BJ (cell line): ENCODE results near the gene BDKRB1. TPM values are rescaled to one million over a fixed set of nuclear protein-coding genes. Genes with fewer than 3 reads are reported as not detected.

Experiments used
- CTCF ChIA-PET: fragments of 350-600 bp; formaldehyde crosslinking; extraction: SDS; loops from one replicate; lab custom pipeline; 2021; ENCODE audit warnings: antibody characterized with exemption, inconsistent platforms; lab: Yijun Ruan, JAX
- POLR2A ChIA-PET: fragments of 300-600 bp; sonication (Branson Sonifier 250); formaldehyde crosslinking; extraction: SDS; loops from one replicate; lab custom pipeline; 2021; ENCODE audit warnings: antibody characterized with exemption; lab: Charles Lee
- DNase-seq: peaks from one replicate; pipeline ENCODE4 v3.0.0-alpha.2; 2011; ENCODE audit warnings: low read depth
- H3K27me3 ChIP-seq: 2 replicates; pipeline ENCODE4 v1.6.0; 2011; ENCODE audit warnings: low read length; ENCODE audit not compliant: control insufficient read depth, insufficient read depth
- H3K36me3 ChIP-seq: 2 replicates; pipeline ENCODE4 v1.5.1; 2011; ENCODE audit warnings: low read length; ENCODE audit not compliant: control insufficient read depth, insufficient read depth
- H3K4me3 ChIP-seq: 2 replicates; pipeline ENCODE4 v1.5.1; 2011; ENCODE audit warnings: low read depth, mild to moderate bottlenecking, control low read depth, low read length
- polyA plus RNA-seq: library from polyadenylated mRNA; depleted of rRNA; stranded (reverse); fragments of >200 nt; gene quantifications from 2 replicates; pipeline ENCODE4 v1.2.3, GENCODE V29; 2011
- TF ChIP-seq, protein P1 (sequence below): IDR thresholded peaks from 2 replicates; pipeline ENCODE4 v1.5.1; 2011; ENCODE audit warnings: low read depth, mild to moderate bottlenecking, control low read depth, inconsistent platforms, low read length, moderate library complexity; ENCODE audit not compliant: insufficient read depth

BDKRB1 gene
- polyA plus RNA-seq, 1 experiment, result 3.8 TPM

DNA sequence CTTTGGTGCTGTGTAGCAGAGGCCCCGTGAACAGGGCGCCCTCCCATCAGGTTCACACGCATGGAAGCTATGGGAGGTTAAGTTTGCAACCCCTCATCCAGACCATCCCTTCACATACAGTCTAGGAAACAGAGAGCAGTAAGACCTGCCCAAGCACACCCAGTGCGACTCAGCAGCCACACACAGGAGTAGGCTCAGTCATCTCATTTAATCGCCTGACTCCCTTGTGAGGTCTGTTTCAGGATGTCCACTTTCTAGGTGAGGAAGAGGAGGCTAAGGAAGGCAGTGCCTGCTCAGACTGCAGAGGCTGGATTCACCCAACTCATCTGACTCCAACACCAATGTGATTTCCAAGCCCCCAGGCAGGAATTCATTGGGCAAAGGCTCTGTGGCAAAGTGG, 11.9 kb downstream of the BDKRB1 start:
- CTCF ChIA-PET, result interaction anchor here (0.8 to 1.1 kb wide), 2 partner anchors 9 to 167 kb away, joined by 3 to 7 read pairs; no protein-coding TSS in a partner anchor
- DNase-seq, result no peak
- POLR2A ChIA-PET, result no interaction called here
- no peaks in the 10 kb centered on the region; the same call in 1 of the 2 replicates for H3K36me3 ChIP-seq
- TF ChIP-seq, protein P1, sequence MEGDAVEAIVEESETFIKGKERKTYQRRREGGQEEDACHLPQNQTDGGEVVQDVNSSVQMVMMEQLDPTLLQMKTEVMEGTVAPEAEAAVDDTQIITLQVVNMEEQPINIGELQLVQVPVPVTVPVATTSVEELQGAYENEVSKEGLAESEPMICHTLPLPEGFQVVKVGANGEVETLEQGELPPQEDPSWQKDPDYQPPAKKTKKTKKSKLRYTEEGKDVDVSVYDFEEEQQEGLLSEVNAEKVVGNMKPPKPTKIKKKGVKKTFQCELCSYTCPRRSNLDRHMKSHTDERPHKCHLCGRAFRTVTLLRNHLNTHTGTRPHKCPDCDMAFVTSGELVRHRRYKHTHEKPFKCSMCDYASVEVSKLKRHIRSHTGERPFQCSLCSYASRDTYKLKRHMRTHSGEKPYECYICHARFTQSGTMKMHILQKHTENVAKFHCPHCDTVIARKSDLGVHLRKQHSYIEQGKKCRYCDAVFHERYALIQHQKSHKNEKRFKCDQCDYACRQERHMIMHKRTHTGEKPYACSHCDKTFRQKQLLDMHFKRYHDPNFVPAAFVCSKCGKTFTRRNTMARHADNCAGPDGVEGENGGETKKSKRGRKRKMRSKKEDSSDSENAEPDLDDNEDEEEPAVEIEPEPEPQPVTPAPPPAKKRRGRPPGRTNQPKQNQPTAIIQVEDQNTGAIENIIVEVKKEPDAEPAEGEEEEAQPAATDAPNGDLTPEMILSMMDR, result no peak
- H3K4me3 ChIP-seq, result no peak overlapping the region
- no peaks in the 10 kb centered on the region for H3K27me3 ChIP-seq

- Histone ChIP-seq H3K4me3 (no peak overlapping the region), H3K27me3 (no peaks in the 10 kb centered on the region), H3K36me3 (no peaks in the 10 kb centered on the region; the same call in 1 of the 2 replicates)
- CTCF ChIA-PET, result interaction anchor here (0.8 to 1.4 kb wide), 5 partner anchors 18 to 170 kb away, joined by 3 to 5 read pairs (median 3); no protein-coding TSS in a partner anchor
- POLR2A ChIA-PET, result interaction anchor here (0.5 to 0.7 kb wide), 2 partner anchors 53 to 371 kb away, joined by 3 read pairs; no protein-coding TSS in a partner anchor
- DNase-seq, result peak; percentile 82
- TF ChIP-seq, protein P1, result no peak
Measured at GRCh38 chr14:96268431-96269358, 12.7 kb downstream of the BDKRB1 start.

DNA sequence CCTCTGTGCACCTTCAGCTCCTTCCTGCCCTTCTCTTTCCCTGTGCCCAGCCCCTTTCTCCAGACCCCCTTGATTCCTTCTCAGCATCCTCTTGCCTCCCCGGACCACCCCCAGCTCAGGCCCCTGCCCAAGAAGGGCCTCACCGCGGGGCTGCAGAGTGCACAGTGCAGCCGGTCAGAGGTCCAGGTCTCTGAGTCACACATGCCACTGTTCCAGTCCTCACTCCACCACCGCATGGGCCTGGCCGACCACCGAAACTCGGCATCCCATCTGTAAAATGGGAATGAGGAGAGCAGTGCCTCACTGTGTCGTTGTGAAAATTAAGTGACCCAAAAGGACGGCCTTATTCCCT, 13.3 kb downstream of the BDKRB1 start:
- Histone ChIP-seq H3K4me3 (no peak overlapping the region), H3K36me3 (no peaks in the 10 kb centered on the region), H3K27me3 (no peaks in the 10 kb centered on the region)
- ChIA-PET POLR2A (interaction anchor here (0.5 to 0.7 kb wide), 2 partner anchors 54 to 370 kb away, joined by 3 read pairs; no protein-coding TSS in a partner anchor), CTCF (interaction anchor here (0.8 to 1.4 kb wide), 5 partner anchors 18 to 171 kb away, joined by 3 to 5 read pairs (median 3); no protein-coding TSS in a partner anchor)
- TF ChIP-seq, protein P1, result no peak
- no peak for DNase-seq

DNA sequence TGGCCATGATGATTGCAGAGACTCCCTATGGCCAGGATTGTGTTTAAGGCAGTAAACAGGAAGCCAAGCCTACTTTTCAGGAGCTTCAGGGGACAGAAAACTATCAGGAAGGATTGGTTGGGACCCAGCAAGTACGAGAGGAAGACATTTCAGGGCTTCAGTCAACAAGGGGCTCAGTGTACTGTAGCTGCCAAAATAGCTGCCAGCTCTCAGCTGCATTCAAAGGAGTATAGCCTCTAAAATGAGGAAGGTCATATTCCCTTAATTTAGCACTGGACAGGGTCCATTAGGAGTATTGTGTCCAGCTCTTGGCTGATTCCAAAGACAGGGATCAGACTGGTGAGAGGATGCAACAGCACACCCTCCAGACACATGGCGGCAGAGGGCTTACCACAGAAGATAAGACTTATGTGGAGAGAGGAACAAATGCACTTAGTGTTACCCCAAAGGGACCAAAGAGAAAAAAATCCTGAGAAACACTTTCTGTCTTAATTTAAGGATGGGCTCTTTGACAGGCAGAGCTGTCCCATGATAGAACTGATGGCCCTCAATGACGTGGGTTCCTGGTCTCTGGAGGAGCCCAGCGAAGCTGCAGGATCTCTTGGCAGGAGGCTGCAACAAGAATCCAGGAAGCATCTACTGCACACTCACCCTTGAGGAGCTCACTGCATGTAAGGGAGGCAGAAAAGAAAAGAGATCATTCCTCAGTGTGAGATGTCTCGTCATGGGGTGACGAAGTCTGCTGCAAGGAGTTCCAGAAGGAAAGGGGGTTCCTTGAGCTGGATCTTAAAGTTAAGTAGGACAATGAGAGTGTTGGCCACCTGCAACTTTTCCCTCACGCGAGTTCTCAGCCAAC, 14.8 kb downstream of the BDKRB1 start:
- CTCF ChIA-PET, result interaction anchor here (0.9 to 10.1 kb wide), 6 partner anchors 10 to 227 kb away, joined by 3 to 225 read pairs (median 4); partner anchors contain the start of gene BDKRB1
- DNase-seq, result no peak

More for the DNA sequence above, 14.8 kb downstream of the BDKRB1 start:
- POLR2A ChIA-PET, result no interaction called here
- Histone ChIP-seq H3K4me3 (no peak overlapping the region), H3K36me3 (no peaks in the 10 kb centered on the region), H3K27me3 (no peaks in the 10 kb centered on the region)
- TF ChIP-seq, protein P1, result no peak
